Gastrocnemius medialis (tissue), 4 donors: ENCODE data around the gene ASIC2. TPM values are rescaled to one million over a fixed set of nuclear protein-coding genes. Genes with fewer than 3 reads are reported as not detected.

Experiments
- ATAC-seq, 2 donors: fragments of 150-250 bp; one replicate each; pipeline ENCODE4 v1.9.1; 2016
- DNase-seq, 2 donors: peaks; one replicate each; pipeline ENCODE4 v3.0.0-alpha.2; 2019
- H3K27ac ChIP-seq, 4 donors: fragments of 200-600 bp; sonication (generic); 1 replicate in 1 of 4; 2 replicates in 3 of 4; pipeline ENCODE4 v1.5.1; 2016 to 2018; ENCODE audit warnings: mild to moderate bottlenecking in 2 of 4, moderate library complexity in 1 of 4
- H3K27me3 ChIP-seq, 3 donors: fragments of 200-600 bp; sonication (generic) in 2 of 3; 1 replicate in 1 of 3; 2 replicates in 2 of 3; pipeline versions ENCODE4 v1.5.1 to v1.6.0; 2016 to 2019; ENCODE audit warnings: mild to moderate bottlenecking in 1 of 3, moderate library complexity in 1 of 3
- H3K36me3 ChIP-seq, 2 donors: fragments of 200-600 bp; sonication (generic) in 1 of 2; one replicate each; pipeline ENCODE4 v1.5.1; 2017 to 2018
- H3K4me1 ChIP-seq, 2 donors: fragments of 200-600 bp; sonication (generic) in 1 of 2; one replicate each; pipeline ENCODE4 v1.5.1; 2016 to 2017; ENCODE audit warnings: mild to moderate bottlenecking in 2 of 2
- H3K4me3 ChIP-seq, 4 donors: fragments of 200-600 bp; sonication (generic) in 3 of 4; 1 replicate in 1 of 4; 2 replicates in 3 of 4; pipeline ENCODE4 v1.5.1; 2016 to 2019; ENCODE audit warnings: mild to moderate bottlenecking in 2 of 4
- H3K9me3 ChIP-seq, 3 donors: fragments of 200-600 bp; sonication (generic) in 2 of 3; 1 replicate in 1 of 3; 2 replicates in 2 of 3; pipeline ENCODE4 v1.5.1; 2016 to 2019
- CTCF ChIP-seq, 5 experiments: fragments of 450-650 bp in 3 of 5; fragments of 200-600 bp in 2 of 5; sonication (generic) in 2 of 5; IDR thresholded peaks in 4 of 5; conservative IDR thresholded peaks in 1 of 5; 1 replicate in 4 of 5; 2 replicates in 1 of 5; pipeline ENCODE4 v1.5.1; 2016 to 2019; ENCODE audit warnings: antibody characterized with exemption in 5 of 5, mild to moderate bottlenecking in 3 of 5, moderate library complexity in 3 of 5
- POLR2A ChIP-seq, 2 donors: fragments of 450-650 bp; IDR thresholded peaks; one replicate each; pipeline ENCODE4 v1.6.1; 2017; ENCODE audit warnings: antibody characterized with exemption in 2 of 2, mild to moderate bottlenecking in 2 of 2, moderate library complexity in 2 of 2
- in situ Hi-C, 4 donors: fragments of 200-750 bp; cut with MboI; loops; one replicate each; pipeline versions ENCODE4 v1.15.0 to v1.8.0; 2017; ENCODE audit warnings: low sequenced_read_pairs in 4 of 4
- intact Hi-C: fragments of 100-400 bp; cut with DNase I; formaldehyde crosslinking; loops from one replicate; pipeline ENCODE4 v1.15.1; 2023; ENCODE audit warnings: low total_unique reads
- total RNA-seq, 4 donors: library from RNA; depleted of rRNA; stranded (reverse); fragments of >200 nt; gene quantifications; one replicate each; pipeline versions ENCODE4 v1.1.0 to v1.2.3, GENCODE V29; 2016

ASIC2 gene
- total RNA-seq, 4 donors from 2014 or later, result not detected

- no peaks in the 10 kb centered on the region for H3K4me1 ChIP-seq
- TF ChIP-seq POLR2A (IDR thresholded peaks at IDR 0.05), result no peak
- no peak for TF ChIP-seq CTCF (IDR thresholded peaks at IDR 0.05 in 4 of 5, conservative IDR thresholded peaks at IDR 0.05 in 1 of 5)
- in situ Hi-C loops, result no loop called here
- H3K4me3 ChIP-seq, result no peak overlapping the region
- no peaks in the 10 kb centered on the region for H3K36me3 ChIP-seq
- DNase-seq (no peak), ATAC-seq (no peak)
- H3K27ac ChIP-seq, result no peak overlapping the region
- peaks cover 0 to 5% (median 0%) of the 10 kb centered on the region in 3 donors for H3K27me3 ChIP-seq
- H3K9me3 ChIP-seq, result no peaks in the 10 kb centered on the region
- intact Hi-C loops, result no loop called here
These were observed 41.6 kb upstream of the ASIC2 start for GRCh38 chr17:33334703-33335102.

- intact Hi-C loops (no loop called here), in situ Hi-C loops (no loop called here)
- no peaks in the 10 kb centered on the region for H3K9me3 ChIP-seq
- no peak overlapping the region for H3K4me3 ChIP-seq
- DNase-seq, result no peak
- H3K27ac ChIP-seq, result no peak overlapping the region
- no peaks in the 10 kb centered on the region for H3K27me3 ChIP-seq
- no peak for TF ChIP-seq POLR2A (IDR thresholded peaks at IDR 0.05)
- no peak for TF ChIP-seq CTCF (IDR thresholded peaks at IDR 0.05 in 4 of 5, conservative IDR thresholded peaks at IDR 0.05 in 1 of 5)
- no peaks in the 10 kb centered on the region for H3K4me1 ChIP-seq
- ATAC-seq, result no peak
- no peaks in the 10 kb centered on the region for H3K36me3 ChIP-seq
These were observed 37.8 kb upstream of the ASIC2 start for GRCh38 chr17:33330877-33331276.

- Histone ChIP-seq H3K4me3 (no peak overlapping the region), H3K27ac (no peak overlapping the region), H3K36me3 (no peaks in the 10 kb centered on the region), H3K27me3 (no peaks in the 10 kb centered on the region), H3K9me3 (no peaks in the 10 kb centered on the region), H3K4me1 (no peaks in the 10 kb centered on the region)
- TF ChIP-seq CTCF (IDR thresholded peaks at IDR 0.05 in 4 of 5, conservative IDR thresholded peaks at IDR 0.05 in 1 of 5) (no peak), POLR2A (IDR thresholded peaks at IDR 0.05) (no peak)
- ATAC-seq (no peak), DNase-seq (no peak)
- in situ Hi-C loops (no loop called here), intact Hi-C loops (no loop called here)
These were observed 35.0 kb upstream of the ASIC2 start for GRCh38 chr17:33328129-33328528.

- intact Hi-C loops (no loop called here), in situ Hi-C loops (no loop called here)
- TF ChIP-seq CTCF (IDR thresholded peaks at IDR 0.05 in 4 of 5, conservative IDR thresholded peaks at IDR 0.05 in 1 of 5), result no peak
- no peak for TF ChIP-seq POLR2A (IDR thresholded peaks at IDR 0.05)
- H3K4me3 ChIP-seq, result no peak overlapping the region
- H3K27me3 ChIP-seq, result peaks cover 0 to 5% (median 0%) of the 10 kb centered on the region in 3 donors
- no peak for ATAC-seq
- no peak for DNase-seq
- H3K36me3 ChIP-seq, result no peaks in the 10 kb centered on the region
- H3K4me1 ChIP-seq, result no peaks in the 10 kb centered on the region
- H3K9me3 ChIP-seq, result no peaks in the 10 kb centered on the region
- no peak overlapping the region for H3K27ac ChIP-seq
These were observed 31.6 kb upstream of the ASIC2 start for GRCh38 chr17:33324736-33325135.

GRCh38 chr17:33322063-33322462, 29.0 kb upstream of the ASIC2 start:
- intact Hi-C loops, result no loop called here
- in situ Hi-C loops, result no loop called here
- ATAC-seq, result no peak

More at GRCh38 chr17:33322063-33322462, 29.0 kb upstream of the ASIC2 start:
- TF ChIP-seq POLR2A (IDR thresholded peaks at IDR 0.05), result no peak
- TF ChIP-seq CTCF (IDR thresholded peaks at IDR 0.05 in 4 of 5, conservative IDR thresholded peaks at IDR 0.05 in 1 of 5), result no peak
- no peaks in the 10 kb centered on the region for H3K9me3 ChIP-seq
- H3K27me3 ChIP-seq, result peaks cover 0 to 10% (median 0%) of the 10 kb centered on the region in 3 donors
- no peak overlapping the region for H3K4me3 ChIP-seq
- H3K36me3 ChIP-seq, result no peaks in the 10 kb centered on the region
- no peaks in the 10 kb centered on the region for H3K4me1 ChIP-seq
- H3K27ac ChIP-seq, result no peak overlapping the region
- DNase-seq, result no peak
